Central memory CD8-positive, alpha-beta T cell (primary cell): ENCODE results near the gene CYBA.
A peak's percentile ranks its signal among the peaks of the same experiment; 100 is the strongest.

Experiments used
- ATAC-seq: fragments of 150-1000 bp; cut with Tn5 transposase; replicated peaks from 2 replicates; pipeline ENCODE4 v1.10.0; 2022; ENCODE audit warnings: mild to moderate bottlenecking, moderate FRiP score, moderate number of reproducible peaks; ENCODE audit not compliant: poor library complexity, severe bottlenecking; ENCODE audit errors: extremely low read depth
- DNase-seq, 2 donors: peaks; one replicate each; pipeline ENCODE4 v3.0.0; 2021; ENCODE audit warnings: low spot score in 2 of 2
- H3K27ac Mint-ChIP-seq: one replicate; pipeline ENCODE4 v1.8.0; 2022; ENCODE audit warnings: low read depth, mild to moderate bottlenecking, moderate library complexity, mixed read lengths
- H3K27me3 Mint-ChIP-seq: one replicate; pipeline ENCODE4 v1.8.0; 2022; ENCODE audit warnings: mixed read lengths
- H3K36me3 Mint-ChIP-seq: one replicate; pipeline ENCODE4 v1.8.0; 2022; ENCODE audit warnings: mild to moderate bottlenecking, moderate library complexity, mixed read lengths; ENCODE audit not compliant: insufficient read depth
- H3K4me1 Mint-ChIP-seq: one replicate; pipeline ENCODE4 v1.8.0; 2022; ENCODE audit warnings: mixed read lengths
- H3K4me3 Mint-ChIP-seq: one replicate; pipeline ENCODE4 v1.8.0; 2022; ENCODE audit warnings: mild to moderate bottlenecking, moderate library complexity, mixed read lengths
- H3K9me3 Mint-ChIP-seq: one replicate; pipeline ENCODE4 v1.8.0; 2022; ENCODE audit warnings: mixed read lengths

Gene CYBA

DNA sequence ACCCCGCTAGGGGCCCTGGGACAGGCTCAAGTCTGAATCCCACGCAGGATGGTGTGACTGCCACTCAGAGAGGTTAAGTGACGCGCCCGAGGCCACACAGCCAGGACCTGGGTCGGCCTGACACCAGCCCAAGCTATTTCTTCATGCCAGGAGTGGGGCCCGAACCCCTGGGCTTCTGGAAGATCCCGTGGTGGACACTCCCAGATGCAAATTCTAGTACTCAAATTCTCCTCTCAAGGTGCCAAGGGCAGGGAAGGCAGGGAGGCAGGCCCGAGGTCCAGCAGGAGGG, 7.3 kb downstream of the CYBA start:
- H3K4me1 Mint-ChIP-seq = peaks cover 34% of the 10 kb centered on the region
- peaks cover 9% of the 10 kb centered on the region for H3K27me3 Mint-ChIP-seq
- no peak overlapping the region for H3K4me3 Mint-ChIP-seq
- no peak overlapping the region for H3K27ac Mint-ChIP-seq
- ATAC-seq = no peak
- H3K36me3 Mint-ChIP-seq = peaks cover 37% of the 10 kb centered on the region
- DNase-seq = no peak
- H3K9me3 Mint-ChIP-seq = no peaks in the 10 kb centered on the region

DNA sequence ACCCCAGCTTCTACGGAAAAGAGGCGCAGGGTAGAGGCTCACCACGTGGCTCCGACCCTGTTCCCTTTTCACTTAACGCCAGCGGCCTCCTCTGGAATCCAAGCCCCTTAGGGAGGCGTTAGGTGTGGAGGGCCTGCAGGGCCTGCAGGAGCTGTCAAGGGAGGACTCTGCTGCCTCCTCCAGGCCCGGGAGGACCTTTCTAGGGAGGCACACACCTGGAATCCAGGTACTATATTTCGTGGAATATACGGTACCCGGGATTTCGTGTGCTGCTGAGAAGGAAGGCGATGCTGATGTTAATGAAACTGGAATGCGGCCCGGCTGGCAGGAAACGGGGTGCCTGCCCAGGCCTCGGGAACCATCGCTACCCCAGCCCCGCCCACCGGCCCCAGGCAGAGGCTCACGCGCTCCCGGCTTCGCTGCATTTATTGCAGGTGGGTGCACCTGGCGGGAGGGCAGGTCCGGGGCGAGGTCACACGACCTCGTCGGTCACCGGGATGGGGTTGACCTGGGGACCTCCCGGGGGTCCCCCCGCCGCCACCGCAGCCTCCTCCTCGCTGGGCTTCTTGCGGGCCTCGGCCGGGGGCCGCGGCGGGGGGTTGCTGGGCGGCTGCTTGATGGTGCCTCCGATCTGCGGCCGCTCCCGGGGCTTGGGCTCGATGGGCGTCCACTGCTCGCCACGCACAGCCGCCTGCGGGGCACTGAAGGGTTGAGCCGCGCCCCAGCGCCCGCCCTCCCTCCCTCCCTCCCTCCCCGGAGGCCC, 7.8 kb downstream of the CYBA start:
- Mint-ChIP-seq H3K4me1 (peaks cover 40% of the 10 kb centered on the region), H3K27ac (no peak overlapping the region), H3K36me3 (peaks cover 34% of the 10 kb centered on the region), H3K9me3 (no peaks in the 10 kb centered on the region), H3K27me3 (peaks cover 9% of the 10 kb centered on the region), H3K4me3 (no peak overlapping the region)
- no peak for ATAC-seq
- no peak for DNase-seq

DNA sequence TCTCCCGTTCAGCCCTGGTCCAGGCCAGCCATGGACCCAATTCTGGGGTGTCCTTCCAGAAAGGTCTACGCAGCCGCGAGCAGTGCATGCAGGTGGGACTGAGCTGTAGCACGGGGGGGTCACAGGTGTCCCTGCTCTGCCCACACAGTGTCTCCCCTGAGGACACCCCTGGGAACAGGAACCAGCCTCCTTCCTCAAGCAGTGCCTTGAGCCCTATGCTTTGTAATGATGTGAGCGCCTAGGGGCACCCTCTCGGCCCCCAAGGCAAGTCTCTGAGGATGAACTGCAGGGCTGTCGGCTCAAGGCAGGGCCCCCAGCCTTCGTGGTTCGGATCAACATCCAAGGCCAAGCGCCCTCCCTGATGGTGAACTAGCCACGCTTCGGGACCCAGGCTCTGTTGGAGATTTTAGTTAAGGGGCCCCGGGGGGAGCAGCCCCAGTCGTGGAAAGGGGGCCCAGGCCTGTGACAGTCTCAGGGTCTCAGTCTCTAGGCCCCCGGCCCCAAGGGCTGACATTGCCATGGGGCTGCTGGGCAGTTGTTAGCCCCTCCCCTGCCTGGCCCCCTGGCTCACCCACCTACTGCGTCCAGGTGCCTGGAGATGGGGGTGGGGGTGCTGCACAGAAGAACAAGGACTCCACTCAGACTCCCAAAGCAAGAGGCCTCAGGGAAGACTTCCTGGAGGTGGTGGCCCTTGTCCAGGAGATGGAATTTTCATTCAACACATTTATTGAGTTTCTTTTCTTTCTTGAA, 10.2 kb downstream of the CYBA start:
- ATAC-seq (no peak), DNase-seq (no peak)
- Mint-ChIP-seq H3K36me3 (peaks cover 38% of the 10 kb centered on the region), H3K27ac (peak overlapping the region; percentile 76), H3K9me3 (no peaks in the 10 kb centered on the region), H3K4me1 (peaks cover 57% of the 10 kb centered on the region), H3K4me3 (peak overlapping the region; percentile 6), H3K27me3 (peaks cover 9% of the 10 kb centered on the region)

DNA sequence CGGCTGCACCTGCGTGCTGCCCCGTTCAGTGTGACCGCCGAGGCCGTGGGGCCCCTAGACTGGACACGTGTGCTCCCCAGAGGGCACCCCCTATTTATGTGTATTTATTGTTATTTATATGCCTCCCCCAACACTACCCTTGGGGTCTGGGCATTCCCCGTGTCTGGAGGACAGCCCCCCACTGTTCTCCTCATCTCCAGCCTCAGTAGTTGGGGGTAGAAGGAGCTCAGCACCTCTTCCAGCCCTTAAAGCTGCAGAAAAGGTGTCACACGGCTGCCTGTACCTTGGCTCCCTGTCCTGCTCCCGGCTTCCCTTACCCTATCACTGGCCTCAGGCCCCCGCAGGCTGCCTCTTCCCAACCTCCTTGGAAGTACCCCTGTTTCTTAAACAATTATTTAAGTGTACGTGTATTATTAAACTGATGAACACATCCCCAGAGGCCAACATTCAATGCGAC, 10.8 kb downstream of the CYBA start:
- no peak for ATAC-seq

GRCh38 chr16:88639231-88640038, 11.4 kb downstream of the CYBA start:
- DNase-seq (no peak), ATAC-seq (no peak)
- Mint-ChIP-seq H3K4me1 (peaks cover 54% of the 10 kb centered on the region), H3K9me3 (no peaks in the 10 kb centered on the region), H3K27ac (peak overlapping the region; percentile 76), H3K4me3 (peak overlapping the region; percentile 6), H3K27me3 (peaks cover 9% of the 10 kb centered on the region), H3K36me3 (peaks cover 37% of the 10 kb centered on the region)

More for the DNA sequence above, 10.8 kb downstream of the CYBA start:
- Mint-ChIP-seq H3K4me3 (peak overlapping the region; percentile 6), H3K27me3 (peaks cover 9% of the 10 kb centered on the region), H3K36me3 (peaks cover 37% of the 10 kb centered on the region), H3K27ac (peak overlapping the region; percentile 76), H3K4me1 (peaks cover 59% of the 10 kb centered on the region), H3K9me3 (no peaks in the 10 kb centered on the region)
- no peak for DNase-seq

- Mint-ChIP-seq H3K9me3 (no peaks in the 10 kb centered on the region), H3K4me1 (peaks cover 53% of the 10 kb centered on the region), H3K27me3 (peaks cover 9% of the 10 kb centered on the region), H3K27ac (peak within 1 kb of the TSS; percentile 93), H3K36me3 (peaks cover 38% of the 10 kb centered on the region), H3K4me3 (peak within 1 kb of the TSS; percentile 47)
- DNase-seq (no peak), ATAC-seq (no peak)
These were observed 12.3 kb downstream of the CYBA start, which contains the start of gene IL17C for GRCh38 chr16:88638323-88639230. IL17C (plus strand) TSS chr16:88638572; CDS start chr16:88638642, 70 bp downstream.

GRCh38 chr16:88636488-88637265, 14.2 kb downstream of the CYBA start:
- ATAC-seq = peak; percentile 10
- peaks cover 33% of the 10 kb centered on the region for H3K36me3 Mint-ChIP-seq
- no peak for DNase-seq
- peaks cover 9% of the 10 kb centered on the region for H3K27me3 Mint-ChIP-seq
- H3K27ac Mint-ChIP-seq = peak overlapping the region; percentile 93
- H3K4me3 Mint-ChIP-seq = peak overlapping the region; percentile 47
- H3K9me3 Mint-ChIP-seq = no peaks in the 10 kb centered on the region
- H3K4me1 Mint-ChIP-seq = peaks cover 45% of the 10 kb centered on the region

- ATAC-seq = no peak
- Mint-ChIP-seq H3K4me3 (peak overlapping the region; percentile 87), H3K36me3 (peaks cover 37% of the 10 kb centered on the region), H3K27me3 (peaks cover 9% of the 10 kb centered on the region), H3K27ac (peak overlapping the region; percentile 74), H3K4me1 (peaks cover 44% of the 10 kb centered on the region), H3K9me3 (no peaks in the 10 kb centered on the region)
- no peak for DNase-seq
These were observed 15.1 kb downstream of the CYBA start for GRCh38 chr16:88635671-88636319.

GRCh38 chr16:88634994-88635670, 15.7 kb downstream of the CYBA start:
- H3K36me3 Mint-ChIP-seq = peaks cover 33% of the 10 kb centered on the region
- H3K4me3 Mint-ChIP-seq = peak overlapping the region; percentile 87
- H3K4me1 Mint-ChIP-seq = peaks cover 37% of the 10 kb centered on the region
- no peak for DNase-seq
- no peaks in the 10 kb centered on the region for H3K9me3 Mint-ChIP-seq
- no peak for ATAC-seq
- peaks cover 3% of the 10 kb centered on the region for H3K27me3 Mint-ChIP-seq
- H3K27ac Mint-ChIP-seq = peak overlapping the region; percentile 74

DNA sequence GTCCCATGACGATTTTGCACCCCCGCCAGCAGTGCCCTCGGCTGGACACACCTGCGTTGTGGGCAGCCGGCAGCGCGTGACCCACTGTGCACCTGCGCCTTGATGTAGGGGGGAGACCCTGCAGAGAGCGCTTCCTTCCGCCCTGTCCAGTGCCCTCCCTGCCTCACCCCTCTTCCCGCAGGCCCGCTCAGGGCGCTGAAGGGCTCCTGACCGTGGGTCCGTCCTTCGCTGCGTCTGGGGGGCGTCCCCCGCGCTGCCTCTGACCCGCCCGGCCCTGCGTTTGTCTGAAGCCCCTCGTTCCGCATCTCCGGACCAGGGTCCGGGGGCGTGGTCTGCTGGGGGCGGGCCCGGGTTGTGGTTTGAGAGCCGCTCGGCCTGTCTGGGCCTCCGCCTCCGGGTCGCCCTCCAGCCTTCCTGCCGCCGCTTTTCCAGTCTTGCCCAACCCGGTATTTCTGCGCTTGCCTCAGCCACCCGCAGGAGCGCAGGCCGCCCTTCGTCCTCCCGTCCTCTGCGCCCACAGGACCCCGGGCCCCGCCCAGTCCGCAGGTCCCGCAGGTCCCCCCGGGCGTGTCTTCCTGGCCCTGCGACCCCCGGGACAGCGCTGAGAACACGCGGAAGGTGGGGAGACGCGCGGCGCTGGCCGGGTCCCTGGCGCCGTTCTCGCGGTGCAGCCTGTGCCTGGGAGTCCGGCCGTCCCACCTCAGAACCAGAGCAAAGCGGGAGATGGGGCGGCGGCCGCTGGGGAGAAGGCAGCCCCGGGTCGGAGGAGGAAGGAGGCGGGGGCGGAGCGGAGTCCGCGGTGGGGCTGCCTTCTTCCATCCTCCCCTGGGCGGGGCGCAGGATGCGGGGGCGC, 16.5 kb downstream of the CYBA start:
- H3K9me3 Mint-ChIP-seq = no peaks in the 10 kb centered on the region
- DNase-seq (peak; percentile 54 to 55), ATAC-seq (peak; percentile 38)
- H3K4me3 Mint-ChIP-seq = peak overlapping the region; percentile 87
- H3K27ac Mint-ChIP-seq = peak overlapping the region; percentile 74
- peaks cover 37% of the 10 kb centered on the region for H3K36me3 Mint-ChIP-seq
- no peaks in the 10 kb centered on the region for H3K27me3 Mint-ChIP-seq
- H3K4me1 Mint-ChIP-seq = peaks cover 33% of the 10 kb centered on the region
